Activated B cell treated with CpG ODN at 0.5 μM for 24 hours (primary cell): Measurements from ENCODE around the gene ZNF157. TPM values are rescaled to one million over a fixed set of nuclear protein-coding genes. Genes with fewer than 3 reads are reported as not detected.

Experiments
- ATAC-seq: fragments of 200-7000 bp; cut with Tn5 transposase; one replicate; pipeline ENCODE4 v1.10.0; 2021; ENCODE audit warnings: low read depth, mild to moderate bottlenecking, moderate library complexity
- CTCF ChIA-PET: fragments of 350-600 bp; sonication (Branson Sonifier 250); formaldehyde crosslinking; loops from one replicate; lab custom pipeline; 2021; ENCODE audit warnings: antibody characterized with exemption; lab: Charles Lee
- POLR2A ChIA-PET: fragments of 350-600 bp; sonication (Branson Sonifier 250); formaldehyde crosslinking; loops from one replicate; lab custom pipeline; 2021; ENCODE audit warnings: antibody characterized with exemption; lab: Charles Lee
- DNase-seq: peaks from one replicate; pipeline ENCODE4 v3.0.0; 2022
- H3K27ac Mint-ChIP-seq: one replicate; pipeline ENCODE4 v1.8.0; 2020; ENCODE audit warnings: mixed read lengths
- H3K27me3 Mint-ChIP-seq: one replicate; pipeline ENCODE4 v1.8.0; 2021; ENCODE audit warnings: mixed read lengths
- H3K36me3 Mint-ChIP-seq: one replicate; pipeline ENCODE4 v1.8.0; 2021; ENCODE audit warnings: low read depth, mixed read lengths
- H3K4me1 Mint-ChIP-seq: one replicate; pipeline ENCODE4 v1.8.0; 2021; ENCODE audit warnings: mixed read lengths
- H3K4me3 Mint-ChIP-seq: one replicate; pipeline ENCODE4 v1.8.0; 2020; ENCODE audit warnings: mild to moderate bottlenecking, mixed read lengths
- H3K9me3 Mint-ChIP-seq: one replicate; pipeline ENCODE4 v1.8.0; 2020; ENCODE audit warnings: mixed read lengths
- CTCF ChIP-seq: fragments of 200-600 bp; IDR thresholded peaks from one replicate; pipeline ENCODE4 v1.8.0; 2022; ENCODE audit warnings: antibody characterized with exemption, mild to moderate bottlenecking
- intact Hi-C: fragments of 100-400 bp; cut with micrococcal nuclease; formaldehyde crosslinking; loops from one replicate; pipeline ENCODE4 v1.15.1; 2024
- total RNA-seq: library from RNA; stranded (reverse); gene quantifications from 2 replicates; pipeline ENCODE4 v1.2.3, GENCODE V29; 2022

ZNF157 gene
- total RNA-seq, 1 donor from 2014 or later: 1.2 TPM

DNA sequence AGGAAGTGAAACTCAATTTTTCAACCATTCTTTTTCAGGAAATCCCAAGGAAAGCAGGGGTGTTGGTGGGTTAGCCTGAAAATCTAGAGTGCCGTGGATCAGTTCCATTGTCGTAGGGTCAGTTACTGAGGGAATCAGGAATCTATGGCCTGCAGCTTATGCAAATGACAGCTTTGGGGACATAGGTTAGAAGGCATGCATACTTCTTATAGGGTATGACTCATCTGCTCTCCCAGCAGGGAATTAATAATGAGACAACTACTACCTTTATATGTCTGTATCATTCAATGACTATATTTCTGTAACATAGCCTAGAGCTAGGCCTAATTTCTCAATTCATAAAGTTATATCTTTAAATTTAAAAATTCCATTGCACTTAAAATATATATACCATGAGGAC lies 76.1 kb downstream of the ZNF157 start:
- H3K9me3 Mint-ChIP-seq: peaks cover 18% of the 10 kb centered on the region
- CTCF ChIA-PET: no interaction called here
- no peak for TF ChIP-seq CTCF
- H3K4me3 Mint-ChIP-seq: no peak overlapping the region
- peaks cover 51% of the 10 kb centered on the region for H3K36me3 Mint-ChIP-seq
- peak; percentile 18 for ATAC-seq
- POLR2A ChIA-PET: no interaction called here
- no peaks in the 10 kb centered on the region for H3K27me3 Mint-ChIP-seq
- H3K4me1 Mint-ChIP-seq: peaks cover 11% of the 10 kb centered on the region
- no peak for DNase-seq
- intact Hi-C loops: no loop called here
- peak overlapping the region; percentile 56 for H3K27ac Mint-ChIP-seq

DNA sequence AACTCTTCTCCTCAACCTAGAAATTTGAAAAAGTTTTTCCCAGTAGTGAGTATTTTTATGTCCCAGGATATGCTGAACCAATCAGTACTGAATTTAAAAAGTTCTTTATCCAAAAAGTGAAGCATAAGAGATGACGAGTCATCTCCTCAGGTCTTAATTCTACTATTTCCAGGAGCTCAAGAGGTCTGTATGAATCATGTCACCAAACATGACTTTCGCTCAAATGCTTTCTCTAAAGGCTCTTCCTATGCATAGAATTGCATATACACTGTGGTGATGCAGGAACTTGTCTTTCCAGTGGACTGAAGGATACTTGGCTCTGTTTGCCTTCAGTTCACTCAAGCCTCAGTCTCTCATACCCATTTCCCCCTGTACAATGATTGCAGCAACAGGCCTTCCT lies 76.6 kb downstream of the ZNF157 start:
- no peak for ATAC-seq
- no peak for DNase-seq
- Mint-ChIP-seq H3K27ac (no peak overlapping the region), H3K4me3 (no peak overlapping the region), H3K4me1 (peaks cover 11% of the 10 kb centered on the region), H3K9me3 (peaks cover 17% of the 10 kb centered on the region), H3K27me3 (no peaks in the 10 kb centered on the region), H3K36me3 (peaks cover 55% of the 10 kb centered on the region)
- no peak for TF ChIP-seq CTCF
- intact Hi-C loops: no loop called here
- ChIA-PET CTCF (no interaction called here), POLR2A (no interaction called here)

GRCh38 chrX:47447607-47448006 lies 77.2 kb downstream of the ZNF157 start:
- Mint-ChIP-seq H3K27ac (no peak overlapping the region), H3K27me3 (no peaks in the 10 kb centered on the region), H3K4me3 (no peak overlapping the region), H3K36me3 (peaks cover 60% of the 10 kb centered on the region), H3K9me3 (peaks cover 15% of the 10 kb centered on the region), H3K4me1 (peaks cover 11% of the 10 kb centered on the region)
- intact Hi-C loops: no loop called here
- CTCF ChIA-PET: no interaction called here
- DNase-seq (no peak), ATAC-seq (no peak)
- POLR2A ChIA-PET: no interaction called here
- no peak for TF ChIP-seq CTCF

DNA sequence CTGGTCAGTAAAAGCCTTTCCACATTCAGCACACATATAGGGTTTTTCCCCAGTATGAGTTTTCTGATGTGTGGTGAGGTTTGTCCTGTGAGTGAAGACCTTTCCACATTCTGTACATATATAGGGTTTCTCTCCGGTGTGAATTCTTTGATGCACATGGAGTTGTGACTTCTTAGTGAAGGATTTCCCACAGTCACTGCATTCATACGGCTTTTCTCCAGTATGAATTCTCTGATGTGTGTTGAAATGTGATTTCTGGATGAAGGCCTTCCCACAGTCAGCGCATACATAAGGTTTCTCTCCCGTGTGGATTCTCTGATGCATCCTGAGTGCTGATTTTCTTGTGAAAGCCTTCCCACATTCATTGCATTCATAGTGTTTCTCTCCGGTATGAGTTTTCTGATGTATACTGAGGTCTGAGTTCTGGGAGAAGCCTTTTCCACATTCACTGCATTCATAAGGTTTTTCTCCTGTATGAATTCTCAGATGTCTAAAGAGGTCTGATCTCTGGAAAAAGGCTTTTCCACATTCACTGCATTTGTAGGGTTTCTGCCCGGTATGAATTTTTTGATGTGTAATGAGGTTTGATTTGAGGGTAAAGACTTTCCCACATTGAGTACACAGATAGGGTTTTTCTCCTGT lies 77.9 kb downstream of the ZNF157 start:
- intact Hi-C loops: no loop called here
- TF ChIP-seq CTCF: no peak
- Mint-ChIP-seq H3K4me3 (no peak overlapping the region), H3K36me3 (peaks cover 66% of the 10 kb centered on the region), H3K27me3 (no peaks in the 10 kb centered on the region), H3K9me3 (peaks cover 15% of the 10 kb centered on the region), H3K27ac (no peak overlapping the region), H3K4me1 (peaks cover 11% of the 10 kb centered on the region)
- ChIA-PET POLR2A (no interaction called here), CTCF (no interaction called here)
- no peak for DNase-seq
- no peak for ATAC-seq

DNA sequence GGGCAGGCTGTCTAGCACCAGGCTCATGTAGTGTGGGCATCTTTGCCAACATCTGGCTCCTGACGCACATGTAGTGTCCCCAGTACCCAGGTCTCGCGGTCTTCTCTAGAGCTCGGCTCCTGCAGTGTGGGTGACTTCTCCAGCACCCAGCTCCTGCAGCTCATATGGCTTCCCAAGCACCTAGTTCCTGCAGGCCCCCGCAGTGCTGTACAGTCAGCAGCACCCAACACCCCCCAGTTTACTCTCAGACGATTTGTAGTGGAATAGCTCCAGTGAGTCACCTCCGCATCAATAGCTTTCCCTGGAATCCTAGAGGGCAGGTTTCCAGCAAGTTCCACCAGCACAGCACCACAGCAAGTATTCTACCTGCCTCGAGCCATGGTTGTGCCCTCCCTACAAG lies 81.7 kb downstream of the ZNF157 start:
- no peak for ATAC-seq
- H3K4me3 Mint-ChIP-seq: no peak overlapping the region
- POLR2A ChIA-PET: no interaction called here
- CTCF ChIA-PET: no interaction called here
- no peak for TF ChIP-seq CTCF
- DNase-seq: no peak
- peaks cover 15% of the 10 kb centered on the region for H3K9me3 Mint-ChIP-seq
- H3K36me3 Mint-ChIP-seq: peaks cover 85% of the 10 kb centered on the region
- no peak overlapping the region for H3K27ac Mint-ChIP-seq
- peaks cover 3% of the 10 kb centered on the region for H3K4me1 Mint-ChIP-seq
- intact Hi-C loops: no loop called here
- H3K27me3 Mint-ChIP-seq: no peaks in the 10 kb centered on the region
